Measurements from ENCODE around the gene MAB21L3.

- no peak for TF ChIP-seq POLR2A (IDR thresholded peaks at IDR 0.05)
- TF ChIP-seq CTCF (IDR thresholded peaks at IDR 0.05): no peak
Measured at GRCh38 chr1:116131170-116131569, 20.0 kb downstream of the MAB21L3 start.
